Skin of body (tissue), 2 donors: ENCODE data around the gene AFMID. TPM values are rescaled to one million over a fixed set of nuclear protein-coding genes. Genes with fewer than 3 reads are reported as not detected.

ENCODE experiments used
- DNase-seq: peaks from one replicate; lab custom pipeline; 2025; lab: John Stamatoyannopoulos, UW
- total RNA-seq: library from RNA; depleted of rRNA; stranded (reverse); fragments of >200 nt; gene quantifications from one replicate; pipeline ENCODE4 v1.2.3, GENCODE V29; 2014

AFMID gene
- total RNA-seq, 1 donor from 2014 or later, result 28.3 TPM

GRCh38 chr17:78179372-78179771 is 7.8 kb upstream of the AFMID start:
- no peak for DNase-seq

- no peak for DNase-seq
Observed at GRCh38 chr17:78180083-78180482, 7.1 kb upstream of the AFMID start.

- DNase-seq, result no peak
Observed at GRCh38 chr17:78180508-78180907, 6.7 kb upstream of the AFMID start.

- no peak for DNase-seq
Observed at GRCh38 chr17:78182504-78182903, 4.7 kb upstream of the AFMID start.

DNA sequence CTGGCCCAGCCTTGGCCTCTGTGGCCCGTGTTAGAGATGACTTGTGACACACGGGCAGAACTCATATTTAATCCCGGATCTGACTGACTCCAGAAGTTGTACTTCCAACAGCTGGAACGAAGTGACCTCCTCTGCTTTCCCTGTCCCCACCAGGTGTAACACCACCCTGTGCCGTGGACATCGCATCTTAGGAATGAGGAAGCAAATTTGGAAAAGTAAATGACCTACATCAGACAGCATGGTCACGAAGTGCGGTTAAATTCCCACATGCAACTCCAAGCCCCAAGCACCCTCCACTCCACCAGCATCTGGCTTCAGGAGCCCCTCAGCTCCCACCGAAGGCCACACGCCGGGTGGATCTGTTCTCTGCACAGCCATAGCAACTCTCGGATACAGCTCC is 3.2 kb upstream of the AFMID start:
- DNase-seq, result no peak

DNA sequence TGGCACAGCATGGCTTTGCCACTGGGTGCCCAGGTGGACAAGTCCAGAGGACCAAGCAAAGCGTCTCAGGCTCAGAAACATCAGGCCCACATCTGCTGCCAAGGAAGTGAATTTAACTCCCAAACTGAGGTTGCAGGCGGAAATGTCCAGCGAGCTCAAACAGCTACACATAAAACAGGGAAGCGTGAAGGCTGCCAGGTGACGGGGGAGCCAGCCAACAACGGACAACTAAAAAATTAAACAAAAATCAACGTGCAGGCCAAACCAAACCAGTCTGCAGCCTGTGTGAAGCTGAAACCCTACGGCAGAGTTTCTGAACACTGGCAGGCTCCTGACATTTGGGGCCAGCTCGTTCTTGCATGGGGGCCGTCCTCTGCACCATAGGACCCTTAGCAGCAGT is 2.8 kb upstream of the AFMID start:
- DNase-seq, result no peak

GRCh38 chr17:78184868-78185267 is 2.3 kb upstream of the AFMID start:
- DNase-seq, result no peak

GRCh38 chr17:78185981-78186691 is 1.0 kb upstream of the AFMID start:
- DNase-seq, result peak; percentile 37

DNA sequence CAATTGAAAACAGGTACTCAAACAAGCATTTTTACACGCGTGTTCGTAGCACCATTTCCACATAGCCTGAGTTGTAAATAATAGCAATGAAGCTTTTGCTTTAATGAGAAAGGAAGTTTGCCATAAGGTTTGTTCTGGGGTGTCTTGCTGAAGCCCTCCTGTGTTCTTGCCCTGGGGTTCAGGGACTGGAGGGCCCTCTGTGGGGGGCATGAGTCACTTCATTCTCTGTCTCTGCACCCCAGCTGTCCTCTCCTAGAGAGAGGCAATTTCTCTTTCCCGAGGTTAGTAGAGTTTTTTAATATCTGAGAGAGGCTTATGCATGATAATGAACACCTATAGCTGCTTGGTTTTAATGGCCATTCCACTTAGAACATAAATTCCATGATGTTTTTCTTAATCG is 9.6 kb downstream of the AFMID start:
- no peak for DNase-seq

GRCh38 chr17:78197147-78197832 is 10.1 kb downstream of the AFMID start:
- DNase-seq, result no peak

DNA sequence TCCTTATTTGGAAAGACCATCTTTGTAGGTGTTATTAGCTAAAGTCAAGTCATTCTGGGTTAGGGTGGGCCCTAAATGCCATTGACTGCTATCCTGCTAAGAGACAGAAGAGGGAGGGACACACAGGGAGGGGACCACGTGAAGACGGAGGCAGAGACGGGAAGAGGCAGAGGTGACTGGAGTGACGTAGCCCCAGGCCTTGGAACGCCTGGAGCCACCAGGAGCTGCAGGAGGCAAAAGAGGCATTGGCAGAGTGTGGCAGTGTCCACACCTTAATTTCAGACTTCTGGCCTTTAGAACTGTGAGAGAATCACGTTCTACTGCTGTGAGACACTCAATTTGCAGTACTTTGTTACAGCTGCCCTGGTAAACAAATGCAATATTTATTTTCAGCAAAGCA is 13.3 kb downstream of the AFMID start:
- no peak for DNase-seq

- DNase-seq, result no peak
Observed at GRCh38 chr17:78202666-78203065, 15.5 kb downstream of the AFMID start.

- DNase-seq, result no peak
Observed at GRCh38 chr17:78204387-78205123, 17.4 kb downstream of the AFMID start.

DNA sequence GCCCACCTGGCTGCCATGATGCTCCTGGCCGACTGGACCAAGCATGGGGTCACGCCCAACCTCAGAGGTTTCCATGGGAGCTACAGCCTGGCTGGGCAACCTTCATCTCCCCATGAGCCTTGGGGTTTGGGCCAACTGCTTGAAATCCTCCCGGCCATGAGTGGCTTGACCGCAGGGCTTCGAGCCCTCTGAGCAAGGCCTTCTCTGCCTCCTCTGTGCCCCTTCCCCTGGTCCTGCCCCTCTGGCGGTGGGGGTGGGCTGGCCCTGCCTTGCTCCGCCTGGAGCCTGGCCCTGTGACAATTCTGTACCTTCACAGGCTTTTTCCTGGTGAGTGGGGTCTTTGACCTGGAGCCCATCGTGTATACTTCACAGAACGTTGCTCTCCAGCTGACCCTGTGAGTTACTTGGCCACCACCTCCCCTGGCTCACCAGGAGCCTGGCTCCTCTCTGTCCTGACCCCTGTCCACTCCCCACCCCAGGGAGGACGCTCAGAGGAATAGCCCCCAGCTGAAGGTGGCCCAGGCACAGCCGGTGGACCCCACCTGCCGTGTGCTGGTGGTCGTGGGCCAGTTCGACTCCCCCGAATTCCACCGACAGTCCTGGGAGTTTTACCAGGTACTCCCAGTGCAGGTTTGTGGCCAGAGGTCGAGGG is 18.1 kb downstream of the AFMID start:
- DNase-seq, result no peak

- DNase-seq, result no peak
Observed at GRCh38 chr17:78206298-78206697, 19.1 kb downstream of the AFMID start.

DNA sequence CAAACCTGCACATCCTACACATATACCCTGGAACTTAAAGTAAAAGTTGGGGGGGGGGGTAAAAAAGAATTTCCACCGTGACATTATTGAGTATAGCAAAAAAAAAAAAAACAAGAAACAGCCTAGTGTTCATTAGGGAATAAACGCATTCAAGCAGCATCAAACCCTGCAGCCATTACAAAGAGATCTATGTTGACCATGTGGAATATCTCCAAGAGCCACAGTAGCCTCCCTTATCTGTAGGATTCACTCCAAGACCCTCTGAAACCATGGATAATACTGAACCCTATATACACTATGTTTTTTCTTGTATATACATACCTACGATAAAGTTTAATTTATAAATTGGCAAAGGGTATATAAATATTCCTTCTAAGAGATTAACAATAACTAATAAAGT is 21.3 kb downstream of the AFMID start:
- no peak for DNase-seq

GRCh38 chr17:78210111-78210510 is 22.9 kb downstream of the AFMID start:
- no peak for DNase-seq

GRCh38 chr17:78211032-78211431 is 23.9 kb downstream of the AFMID start:
- DNase-seq, result no peak

DNA sequence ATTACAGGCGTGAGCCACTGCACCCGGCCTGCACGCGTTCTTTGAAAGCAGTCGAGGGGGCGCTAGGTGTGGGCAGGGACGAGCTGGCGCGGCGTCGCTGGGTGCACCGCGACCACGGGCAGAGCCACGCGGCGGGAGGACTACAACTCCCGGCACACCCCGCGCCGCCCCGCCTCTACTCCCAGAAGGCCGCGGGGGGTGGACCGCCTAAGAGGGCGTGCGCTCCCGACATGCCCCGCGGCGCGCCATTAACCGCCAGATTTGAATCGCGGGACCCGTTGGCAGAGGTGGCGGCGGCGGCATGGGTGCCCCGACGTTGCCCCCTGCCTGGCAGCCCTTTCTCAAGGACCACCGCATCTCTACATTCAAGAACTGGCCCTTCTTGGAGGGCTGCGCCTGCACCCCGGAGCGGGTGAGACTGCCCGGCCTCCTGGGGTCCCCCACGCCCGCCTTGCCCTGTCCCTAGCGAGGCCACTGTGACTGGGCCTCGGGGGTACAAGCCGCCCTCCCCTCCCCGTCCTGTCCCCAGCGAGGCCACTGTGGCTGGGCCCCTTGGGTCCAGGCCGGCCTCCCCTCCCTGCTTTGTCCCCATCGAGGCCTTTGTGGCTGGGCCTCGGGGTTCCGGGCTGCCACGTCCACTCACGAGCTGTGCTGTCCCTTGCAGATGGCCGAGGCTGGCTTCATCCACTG is 27.0 kb downstream of the AFMID start, which contains the start of gene BIRC5:
Gene BIRC5 (plus strand): TSS at position 238 of the 690 bp plus-strand sequence. CDS start 64 bp downstream, at position 302.
- peak; percentile 36 for DNase-seq

DNA sequence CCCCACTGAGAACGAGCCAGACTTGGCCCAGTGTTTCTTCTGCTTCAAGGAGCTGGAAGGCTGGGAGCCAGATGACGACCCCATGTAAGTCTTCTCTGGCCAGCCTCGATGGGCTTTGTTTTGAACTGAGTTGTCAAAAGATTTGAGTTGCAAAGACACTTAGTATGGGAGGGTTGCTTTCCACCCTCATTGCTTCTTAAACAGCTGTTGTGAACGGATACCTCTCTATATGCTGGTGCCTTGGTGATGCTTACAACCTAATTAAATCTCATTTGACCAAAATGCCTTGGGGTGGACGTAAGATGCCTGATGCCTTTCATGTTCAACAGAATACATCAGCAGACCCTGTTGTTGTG is 27.5 kb downstream of the AFMID start:
- DNase-seq, result no peak

DNA sequence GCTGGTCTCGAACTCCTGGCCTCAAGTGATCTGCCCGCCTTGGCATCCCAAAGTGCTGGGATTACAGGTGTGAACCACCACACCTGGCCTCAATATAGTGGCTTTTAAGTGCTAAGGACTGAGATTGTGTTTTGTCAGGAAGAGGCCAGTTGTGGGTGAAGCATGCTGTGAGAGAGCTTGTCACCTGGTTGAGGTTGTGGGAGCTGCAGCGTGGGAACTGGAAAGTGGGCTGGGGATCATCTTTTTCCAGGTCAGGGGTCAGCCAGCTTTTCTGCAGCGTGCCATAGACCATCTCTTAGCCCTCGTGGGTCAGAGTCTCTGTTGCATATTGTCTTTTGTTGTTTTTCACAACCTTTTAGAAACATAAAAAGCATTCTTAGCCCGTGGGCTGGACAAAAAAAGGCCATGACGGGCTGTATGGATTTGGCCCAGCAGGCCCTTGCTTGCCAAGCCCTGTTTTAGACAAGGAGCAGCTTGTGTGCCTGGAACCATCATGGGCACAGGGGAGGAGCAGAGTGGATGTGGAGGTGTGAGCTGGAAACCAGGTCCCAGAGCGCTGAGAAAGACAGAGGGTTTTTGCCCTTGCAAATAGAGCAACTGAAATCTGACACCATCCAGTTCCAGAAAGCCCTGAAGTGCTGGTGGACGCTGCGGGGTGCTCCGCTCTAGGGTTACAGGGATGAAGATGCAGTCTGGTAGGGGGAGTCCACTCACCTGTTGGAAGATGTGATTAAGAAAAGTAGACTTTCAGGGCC is 32.4 kb downstream of the AFMID start:
- no peak for DNase-seq
